ENCODE results near the gene NCBP3.

DNA sequence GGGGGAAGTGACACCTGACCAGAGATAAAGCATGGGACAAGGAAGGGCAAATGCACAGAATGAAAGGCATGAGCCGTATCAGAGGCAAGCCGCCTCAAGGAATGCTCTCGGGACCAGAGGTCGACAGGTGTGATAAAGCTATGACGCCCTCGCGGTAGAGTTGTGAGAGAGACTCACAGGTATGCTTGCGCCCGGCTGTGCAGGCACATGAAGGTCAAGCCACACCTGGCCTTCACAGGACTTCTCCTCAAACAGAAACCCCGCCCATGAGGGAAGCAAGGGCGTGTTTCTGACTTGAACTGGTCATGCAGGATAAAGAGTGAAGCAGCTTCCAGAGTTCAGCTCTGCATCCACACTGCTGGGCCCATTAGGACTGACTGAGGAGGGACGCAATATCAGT lies 7.8 kb downstream of the NCBP3 start:
- TF ChIP-seq EP300 (IDR thresholded peaks at IDR 0.05) (no peak), POLR2AphosphoS5 (IDR thresholded peaks at IDR 0.05) (no peak), POLR2A (IDR thresholded peaks at IDR 0.05) (no peak)
- TF ChIP-seq, protein P1, sequence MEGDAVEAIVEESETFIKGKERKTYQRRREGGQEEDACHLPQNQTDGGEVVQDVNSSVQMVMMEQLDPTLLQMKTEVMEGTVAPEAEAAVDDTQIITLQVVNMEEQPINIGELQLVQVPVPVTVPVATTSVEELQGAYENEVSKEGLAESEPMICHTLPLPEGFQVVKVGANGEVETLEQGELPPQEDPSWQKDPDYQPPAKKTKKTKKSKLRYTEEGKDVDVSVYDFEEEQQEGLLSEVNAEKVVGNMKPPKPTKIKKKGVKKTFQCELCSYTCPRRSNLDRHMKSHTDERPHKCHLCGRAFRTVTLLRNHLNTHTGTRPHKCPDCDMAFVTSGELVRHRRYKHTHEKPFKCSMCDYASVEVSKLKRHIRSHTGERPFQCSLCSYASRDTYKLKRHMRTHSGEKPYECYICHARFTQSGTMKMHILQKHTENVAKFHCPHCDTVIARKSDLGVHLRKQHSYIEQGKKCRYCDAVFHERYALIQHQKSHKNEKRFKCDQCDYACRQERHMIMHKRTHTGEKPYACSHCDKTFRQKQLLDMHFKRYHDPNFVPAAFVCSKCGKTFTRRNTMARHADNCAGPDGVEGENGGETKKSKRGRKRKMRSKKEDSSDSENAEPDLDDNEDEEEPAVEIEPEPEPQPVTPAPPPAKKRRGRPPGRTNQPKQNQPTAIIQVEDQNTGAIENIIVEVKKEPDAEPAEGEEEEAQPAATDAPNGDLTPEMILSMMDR (IDR thresholded peaks at IDR 0.05) = no peak

All from gastroesophageal sphincter (tissue), 3 donors.